GM10248 (cell line): ENCODE results near the gene RAP1GAP2.

Experiments
- CTCF ChIA-PET: fragments of 300-600 bp; sonication (Branson Sonifier 250); formaldehyde crosslinking; extraction: SDS; loops from one replicate; lab custom pipeline; 2021; ENCODE audit warnings: antibody characterized with exemption; lab: Yijun Ruan, JAX
- POLR2A ChIA-PET: fragments of 350-650 bp; sonication (Branson Sonifier 250); formaldehyde crosslinking; extraction: SDS; loops from one replicate; lab custom pipeline; 2020; ENCODE audit warnings: antibody characterized with exemption; lab: Yijun Ruan, JAX
- DNase-seq: peaks from one replicate; pipeline ENCODE4 v3.0.0; 2012; ENCODE audit errors: extremely low spot score
- TF ChIP-seq, protein P1 (sequence below): IDR thresholded peaks from 2 replicates; pipeline ENCODE4 v1.5.1; 2012; ENCODE audit warnings: mild to moderate bottlenecking, low read depth; ENCODE audit errors: extremely low read depth, missing control alignments, control extremely low read depth

Gene RAP1GAP2

DNA sequence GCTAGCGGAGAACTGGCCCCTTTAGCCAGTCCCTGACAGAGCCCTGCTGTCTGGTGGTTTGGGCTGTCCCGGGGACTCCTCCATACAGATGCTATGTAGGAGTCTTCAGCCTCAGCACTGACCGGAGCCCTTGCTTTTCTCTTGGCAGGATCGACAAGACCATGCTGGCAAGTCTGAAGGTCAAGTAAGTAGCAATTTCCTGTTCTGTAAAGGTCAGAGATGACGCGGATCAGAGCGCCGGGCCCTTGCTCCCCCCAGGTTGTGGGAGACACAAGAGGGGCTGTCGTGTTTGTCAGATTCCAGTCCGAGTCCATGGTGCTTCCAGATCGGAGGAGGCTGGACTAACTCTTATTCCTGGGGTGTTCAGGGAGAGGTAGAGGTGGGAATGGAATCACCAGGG lies 4.1 kb downstream of the RAP1GAP2 start:
- POLR2A ChIA-PET, result no interaction called here
- no peak for DNase-seq
- TF ChIP-seq, protein P1, sequence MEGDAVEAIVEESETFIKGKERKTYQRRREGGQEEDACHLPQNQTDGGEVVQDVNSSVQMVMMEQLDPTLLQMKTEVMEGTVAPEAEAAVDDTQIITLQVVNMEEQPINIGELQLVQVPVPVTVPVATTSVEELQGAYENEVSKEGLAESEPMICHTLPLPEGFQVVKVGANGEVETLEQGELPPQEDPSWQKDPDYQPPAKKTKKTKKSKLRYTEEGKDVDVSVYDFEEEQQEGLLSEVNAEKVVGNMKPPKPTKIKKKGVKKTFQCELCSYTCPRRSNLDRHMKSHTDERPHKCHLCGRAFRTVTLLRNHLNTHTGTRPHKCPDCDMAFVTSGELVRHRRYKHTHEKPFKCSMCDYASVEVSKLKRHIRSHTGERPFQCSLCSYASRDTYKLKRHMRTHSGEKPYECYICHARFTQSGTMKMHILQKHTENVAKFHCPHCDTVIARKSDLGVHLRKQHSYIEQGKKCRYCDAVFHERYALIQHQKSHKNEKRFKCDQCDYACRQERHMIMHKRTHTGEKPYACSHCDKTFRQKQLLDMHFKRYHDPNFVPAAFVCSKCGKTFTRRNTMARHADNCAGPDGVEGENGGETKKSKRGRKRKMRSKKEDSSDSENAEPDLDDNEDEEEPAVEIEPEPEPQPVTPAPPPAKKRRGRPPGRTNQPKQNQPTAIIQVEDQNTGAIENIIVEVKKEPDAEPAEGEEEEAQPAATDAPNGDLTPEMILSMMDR, result no peak
- CTCF ChIA-PET, result no interaction called here

DNA sequence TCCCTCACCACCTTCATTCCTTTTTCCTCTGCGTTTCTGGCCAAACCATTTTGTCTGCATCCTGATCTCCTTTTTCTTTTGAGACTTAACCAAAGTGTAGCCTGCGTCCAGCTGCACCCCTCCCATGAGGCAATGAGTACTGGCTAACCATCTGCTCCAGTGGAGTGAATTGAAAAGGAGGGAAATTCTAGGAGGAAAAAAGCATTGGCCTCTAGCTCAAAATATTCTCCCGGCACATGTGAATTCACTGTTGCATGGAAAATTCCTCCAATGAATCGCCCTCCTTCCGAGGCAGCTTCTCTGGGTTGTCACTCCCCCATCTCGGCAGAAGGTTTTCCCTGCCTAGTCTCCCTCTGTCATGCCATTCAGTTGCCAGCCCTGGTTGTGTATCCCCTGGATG lies 5.6 kb downstream of the RAP1GAP2 start:
- ChIA-PET POLR2A (no interaction called here), CTCF (interaction anchor here (1.1 kb wide), 1 partner anchor 9 kb away, joined by 3 read pairs; no protein-coding TSS in a partner anchor)
- DNase-seq, result no peak
- TF ChIP-seq, protein P1, result no peak

DNA sequence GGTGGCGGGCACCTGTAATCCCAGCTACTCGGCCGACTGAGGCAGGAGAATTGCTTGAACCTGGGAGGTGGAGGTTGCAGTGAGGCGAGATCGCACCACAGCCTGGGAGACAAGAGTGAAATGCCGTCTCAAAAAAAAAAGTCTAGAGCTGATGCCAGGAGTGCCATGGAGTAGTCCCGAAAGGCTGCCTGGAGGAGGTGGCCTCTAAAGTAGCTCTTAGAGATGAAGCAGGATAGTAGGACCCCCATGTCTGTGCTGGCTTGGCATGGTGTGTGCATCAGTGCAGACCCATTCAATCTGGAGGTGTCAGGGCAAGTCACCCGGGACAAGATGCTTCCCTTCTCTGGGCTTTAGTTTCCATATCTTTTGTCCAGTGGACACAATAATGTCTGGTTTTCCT lies 6.3 kb downstream of the RAP1GAP2 start:
- POLR2A ChIA-PET, result no interaction called here
- no peak for DNase-seq
- TF ChIP-seq, protein P1, result no peak
- CTCF ChIA-PET, result interaction anchor here (1.4 kb wide), 1 partner anchor 12 kb away, joined by 4 read pairs; no protein-coding TSS in a partner anchor

- POLR2A ChIA-PET, result no interaction called here
Measured at GRCh38 chr17:2803386-2803785, 7.1 kb downstream of the RAP1GAP2 start.

GRCh38 chr17:2803971-2804370 lies 7.7 kb downstream of the RAP1GAP2 start:
- TF ChIP-seq, protein P1, result no peak
- ChIA-PET CTCF (interaction anchor here (1.4 kb wide), 1 partner anchor 13 kb away, joined by 4 read pairs; no protein-coding TSS in a partner anchor), POLR2A (no interaction called here)
- no peak for DNase-seq

More at GRCh38 chr17:2803386-2803785, 7.1 kb downstream of the RAP1GAP2 start:
- CTCF ChIA-PET, result interaction anchor here (1.4 kb wide), 1 partner anchor 13 kb away, joined by 4 read pairs; no protein-coding TSS in a partner anchor
- TF ChIP-seq, protein P1, result no peak
- DNase-seq, result no peak

GRCh38 chr17:2804912-2805311 lies 8.7 kb downstream of the RAP1GAP2 start:
- ChIA-PET CTCF (no interaction called here), POLR2A (no interaction called here)
- TF ChIP-seq, protein P1, result no peak
- DNase-seq, result no peak
